Stimulated activated CD4-positive, alpha-beta T cell treated with anti-CD3 and anti-CD28 coated beads, Interleukin-1b, Interleukin-23, amount 100 ng/mL, for 48 hours (primary cell): ENCODE measurements around the gene GNG2.

Experiments
- DNase-seq: peaks from one replicate; pipeline ENCODE4 v3.0.0-alpha.2; 2020

GNG2 gene

DNA sequence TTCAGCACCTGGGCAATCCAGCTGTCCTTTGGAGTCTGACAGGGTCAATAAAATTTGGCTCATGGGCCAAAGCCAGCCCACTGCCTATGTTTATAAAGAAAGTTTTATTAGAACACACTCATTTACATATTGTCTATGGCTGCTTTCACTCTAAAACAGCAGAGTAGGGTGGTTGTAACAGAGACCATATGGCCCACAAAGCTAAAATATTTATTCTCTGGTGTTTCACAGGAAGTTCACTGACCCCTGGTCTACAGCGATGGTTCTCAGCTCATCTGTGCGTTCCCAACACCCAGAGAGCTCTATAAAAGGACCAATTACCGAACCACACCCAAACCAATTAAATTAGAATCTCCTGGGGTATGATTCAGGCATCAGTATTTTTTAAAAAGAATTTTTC lies 91.2 kb downstream of the GNG2 start:
- DNase-seq: no peak

DNA sequence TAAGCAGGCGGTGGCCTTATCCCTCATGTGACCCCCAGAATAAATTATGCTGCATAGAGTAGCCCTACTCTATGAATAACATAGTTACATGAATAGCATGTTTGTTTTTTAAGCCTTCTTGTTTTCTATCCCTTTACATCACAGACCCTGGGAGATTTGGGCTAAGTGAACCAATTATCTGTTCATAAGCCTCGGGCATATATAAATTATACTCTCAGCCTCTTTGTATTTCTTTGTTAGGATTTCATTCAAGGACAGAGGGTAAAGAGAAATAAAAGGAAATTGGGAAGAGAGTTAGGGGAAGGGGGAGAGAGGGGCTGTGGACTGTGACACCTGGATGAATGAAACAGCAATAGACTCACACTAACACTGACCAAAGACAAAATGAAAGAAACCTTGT lies 93.6 kb downstream of the GNG2 start:
- DNase-seq: no peak

DNA sequence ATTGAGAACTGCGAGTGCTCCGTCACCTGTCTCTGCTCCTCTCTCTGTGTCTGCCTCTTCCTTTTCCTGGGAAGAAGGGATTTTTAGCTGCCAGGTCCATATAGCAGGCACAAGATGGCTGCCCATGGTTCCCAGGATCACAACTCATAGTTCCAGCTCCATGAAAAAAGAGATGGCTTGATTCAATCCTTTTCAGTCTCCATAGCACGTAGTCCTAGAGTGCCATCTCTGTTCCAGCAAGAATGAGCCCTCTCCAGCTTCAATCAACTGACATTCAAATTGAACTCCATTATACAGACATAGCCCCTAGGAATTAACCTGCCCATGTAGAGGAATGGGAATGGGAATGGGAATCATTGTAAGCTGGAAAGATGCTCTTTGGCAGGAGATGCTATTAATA lies 94.2 kb downstream of the GNG2 start:
- no peak for DNase-seq

DNA sequence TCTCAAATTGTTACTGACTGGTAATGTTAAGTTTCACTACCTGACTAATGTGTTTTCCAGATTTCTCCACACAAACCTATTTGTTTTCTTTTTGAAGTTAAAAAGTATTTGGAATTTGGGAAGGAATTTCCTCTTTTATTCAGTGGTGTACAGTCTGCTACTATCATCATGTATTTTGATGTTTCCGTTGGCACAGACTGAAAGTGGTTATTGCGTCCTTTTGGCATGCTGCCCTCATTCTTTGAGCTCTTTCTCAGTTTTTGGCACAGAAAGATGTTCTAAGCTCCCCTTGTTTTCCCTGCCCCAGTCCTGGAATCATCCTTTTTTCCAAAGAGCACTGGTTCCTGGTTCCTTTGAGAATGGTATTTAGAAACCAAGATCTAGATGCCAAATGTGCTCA lies 97.5 kb downstream of the GNG2 start:
- DNase-seq: no peak

DNA sequence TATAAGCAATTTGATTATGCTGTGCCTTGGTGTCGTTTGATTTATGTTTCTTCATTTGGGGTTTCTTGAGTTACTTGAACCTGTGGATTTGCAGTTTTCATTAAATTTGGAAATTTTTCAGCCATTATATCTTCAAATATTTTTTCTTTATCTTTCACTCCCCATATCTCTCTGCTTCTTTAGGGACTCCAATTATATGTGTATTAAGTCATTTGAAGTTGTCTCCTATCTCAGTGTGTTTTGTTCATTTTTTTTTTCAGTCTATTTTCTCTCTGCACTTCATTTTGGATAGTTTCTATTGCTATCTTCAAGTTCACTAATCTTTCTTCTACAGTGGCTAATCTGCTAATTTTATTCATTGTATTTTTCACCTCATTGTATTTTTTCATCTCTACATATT lies 99.5 kb downstream of the GNG2 start:
- no peak for DNase-seq

DNA sequence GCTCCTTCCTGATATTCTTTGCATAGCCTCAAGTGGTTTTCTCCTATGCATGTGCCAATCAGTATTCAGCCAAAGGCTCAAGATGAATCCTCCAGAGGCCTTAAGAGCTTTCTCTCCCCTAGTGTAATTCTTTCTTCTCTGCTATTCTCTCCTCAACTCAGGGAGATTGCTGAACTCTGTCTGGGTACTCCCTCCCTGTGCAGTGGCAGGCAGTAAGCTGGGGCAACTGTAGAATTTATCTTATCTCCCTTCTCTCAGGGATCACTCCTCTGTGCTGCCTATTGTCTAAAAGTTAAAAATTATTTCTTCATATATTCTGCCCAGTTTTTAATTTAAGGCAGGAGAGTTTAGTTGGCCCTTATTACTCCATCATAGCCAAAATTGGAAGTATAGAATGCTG lies 100.5 kb downstream of the GNG2 start:
- DNase-seq: no peak

DNA sequence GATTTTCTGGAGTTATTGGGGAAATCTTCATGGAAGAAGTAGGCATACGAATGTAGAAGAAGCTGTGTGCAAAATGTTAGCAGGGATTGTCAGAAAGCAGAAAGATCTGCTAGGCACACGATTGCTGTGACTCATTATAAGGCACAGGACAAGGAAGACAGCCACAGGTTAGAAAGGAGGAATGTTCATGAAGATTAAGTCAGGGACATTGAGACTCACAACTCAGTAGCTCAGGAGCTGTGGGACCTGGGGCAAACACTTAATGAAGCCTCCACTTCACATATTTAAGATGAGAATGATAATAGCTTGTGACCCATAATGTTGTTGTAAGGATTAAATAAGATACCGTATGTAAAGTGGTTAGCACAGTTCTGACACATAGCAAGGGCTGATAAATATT lies 102.3 kb downstream of the GNG2 start:
- no peak for DNase-seq

DNA sequence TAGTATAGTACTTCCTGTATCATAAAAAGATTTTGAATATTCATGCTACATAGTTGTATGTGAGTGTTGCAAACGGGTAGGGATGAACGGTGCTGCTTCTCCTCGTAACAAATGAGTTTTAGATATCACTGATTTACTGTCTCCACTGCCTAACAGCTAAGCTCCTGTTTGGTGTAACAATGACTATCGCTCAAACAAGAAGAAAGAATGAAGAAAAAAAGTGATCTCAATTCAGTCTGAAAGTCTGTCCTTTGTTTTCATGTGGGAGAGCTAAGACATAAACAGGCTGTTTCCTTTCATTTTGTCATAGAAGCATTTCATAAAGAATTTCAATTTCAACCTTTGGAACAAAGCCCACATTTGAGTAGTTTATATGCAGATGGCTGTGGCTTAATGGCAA lies 102.9 kb downstream of the GNG2 start:
- DNase-seq: no peak

DNA sequence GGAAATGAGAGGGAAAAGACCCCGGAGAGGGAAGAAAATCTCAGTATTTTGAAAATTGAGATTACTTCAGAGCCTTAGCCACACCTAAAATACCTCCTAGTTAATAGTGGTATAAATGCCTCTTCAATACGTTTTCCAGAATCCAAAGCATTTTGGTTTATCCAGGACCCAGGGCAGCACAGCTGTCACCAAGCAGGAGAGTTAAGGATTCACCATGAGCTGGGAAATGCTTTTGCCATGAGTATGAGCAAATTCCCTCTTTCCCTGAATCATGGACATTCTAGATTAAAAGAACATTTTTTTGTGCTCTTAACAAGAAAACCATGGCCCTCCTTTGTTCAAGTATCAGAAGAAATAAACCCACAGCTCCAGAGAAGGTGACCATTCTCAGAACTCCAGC lies 107.1 kb downstream of the GNG2 start:
- DNase-seq: no peak

DNA sequence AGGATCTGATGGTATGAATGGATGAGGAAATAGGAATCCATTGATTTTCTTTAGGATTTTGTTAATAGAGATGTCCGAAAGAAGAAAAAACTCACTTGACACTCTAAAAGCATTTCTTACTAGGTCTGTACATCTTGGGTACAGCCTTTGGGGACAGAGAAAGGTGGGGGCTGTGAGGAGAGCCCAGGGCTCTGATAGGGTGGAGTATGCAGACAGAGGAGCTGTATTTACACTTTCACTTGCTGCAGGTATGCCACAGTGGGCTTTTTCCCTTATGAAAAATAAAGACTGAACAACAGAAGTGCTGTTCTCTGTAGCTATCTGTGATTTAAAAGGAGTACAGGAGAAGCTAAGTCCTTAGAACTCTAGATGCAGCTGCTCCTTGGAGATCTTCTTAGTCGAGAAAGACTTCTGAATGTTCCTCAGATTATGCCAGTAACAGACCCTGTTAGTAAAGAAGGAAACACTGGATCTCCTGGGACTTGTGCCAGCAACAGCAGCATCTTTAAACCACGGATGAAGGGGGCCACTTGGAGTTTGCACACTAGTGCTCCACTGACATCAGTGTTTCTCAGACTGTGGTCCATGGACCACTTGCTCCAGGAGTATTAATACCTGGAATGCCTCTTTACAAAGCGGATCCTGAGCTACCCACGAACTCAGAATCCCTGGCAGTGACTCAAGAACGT lies 109.6 kb downstream of the GNG2 start:
- DNase-seq: no peak

DNA sequence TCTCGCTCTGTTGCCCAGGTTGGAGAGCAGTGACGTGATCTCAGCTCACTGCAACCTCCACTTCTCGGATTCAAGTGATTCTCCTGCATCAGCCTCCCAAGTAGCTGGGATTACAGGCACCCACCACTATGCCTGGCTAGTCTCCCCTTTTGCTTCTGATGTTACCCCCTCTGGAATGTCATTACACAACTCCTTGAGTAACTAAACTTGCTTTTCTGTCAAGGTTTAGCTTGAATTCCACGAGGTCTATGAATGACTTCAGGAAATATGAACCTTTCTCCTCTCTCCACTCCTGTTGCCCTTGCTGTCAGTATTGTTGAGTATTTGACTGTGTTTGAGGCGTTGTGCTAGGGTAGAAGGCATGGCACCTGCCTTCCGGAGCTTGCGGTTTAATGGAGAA lies 112.2 kb downstream of the GNG2 start:
- DNase-seq: no peak

DNA sequence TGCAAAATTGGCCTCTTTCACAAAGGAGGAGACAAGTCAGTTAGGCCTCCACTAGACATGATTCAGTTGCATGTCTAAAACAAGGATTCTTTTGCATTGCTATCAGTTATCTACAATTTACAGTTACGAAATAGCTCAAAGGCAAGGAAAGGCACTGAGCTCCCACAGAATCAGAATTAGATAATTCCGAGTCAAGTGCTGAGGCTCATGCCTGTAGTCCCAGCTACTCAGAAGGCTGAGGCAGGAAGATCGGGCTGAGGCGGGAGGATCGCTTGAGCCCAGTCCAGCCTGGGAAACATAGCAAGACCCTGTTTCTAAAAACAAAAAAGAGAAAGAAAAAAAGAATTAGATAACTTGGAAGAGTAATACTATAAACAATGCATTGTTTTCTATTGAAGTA lies 116.7 kb downstream of the GNG2 start:
- no peak for DNase-seq

DNA sequence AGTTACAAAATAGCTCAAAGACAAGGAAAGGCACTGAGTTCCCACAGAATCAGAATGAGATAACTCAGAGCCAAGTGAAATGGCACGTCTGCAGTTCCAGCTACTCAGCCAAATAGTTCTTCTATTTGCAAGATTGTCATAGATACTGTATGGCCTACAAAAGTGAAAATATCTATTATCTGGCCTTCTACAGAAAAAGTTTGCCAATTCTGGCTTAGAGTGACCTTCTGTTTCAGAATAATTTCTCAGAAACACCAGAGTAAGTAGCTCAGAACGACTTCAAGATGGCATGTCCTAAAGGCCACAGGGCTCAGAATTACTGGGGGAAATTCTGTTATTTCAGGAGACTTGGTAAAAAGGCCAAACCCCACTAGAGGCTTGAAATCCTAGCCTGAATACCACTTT lies 118.3 kb downstream of the GNG2 start:
- DNase-seq: no peak

DNA sequence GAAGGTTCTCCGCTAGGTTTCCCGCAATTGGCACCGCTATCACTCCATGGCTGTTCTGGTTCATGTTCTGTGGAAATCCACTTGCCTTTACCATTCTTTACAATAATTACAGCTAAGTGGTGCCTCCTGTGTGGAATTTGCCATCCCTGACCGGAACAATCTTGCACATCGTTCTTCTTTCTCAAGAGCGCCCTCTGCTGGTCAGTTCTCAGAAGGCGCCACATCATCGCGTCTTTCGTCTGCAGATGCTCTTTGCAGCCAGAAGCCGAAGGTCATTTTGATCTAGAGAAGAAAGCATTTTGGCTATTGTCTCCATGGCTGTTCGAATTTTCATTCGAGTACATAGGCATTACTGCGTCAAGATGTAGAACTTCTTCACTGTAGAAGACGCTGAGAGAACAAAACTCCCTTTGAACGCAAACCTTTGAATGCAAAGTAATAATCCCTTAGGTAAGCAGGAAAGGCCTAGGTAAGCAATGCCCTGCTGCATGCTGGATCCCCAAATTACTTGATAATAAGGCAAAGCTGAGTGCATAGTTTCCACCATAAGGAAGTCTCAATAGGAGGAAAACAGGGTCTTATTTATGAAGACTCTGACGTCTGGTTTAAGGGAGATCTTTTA lies 118.8 kb downstream of the GNG2 start:
- peak; percentile 78 for DNase-seq

DNA sequence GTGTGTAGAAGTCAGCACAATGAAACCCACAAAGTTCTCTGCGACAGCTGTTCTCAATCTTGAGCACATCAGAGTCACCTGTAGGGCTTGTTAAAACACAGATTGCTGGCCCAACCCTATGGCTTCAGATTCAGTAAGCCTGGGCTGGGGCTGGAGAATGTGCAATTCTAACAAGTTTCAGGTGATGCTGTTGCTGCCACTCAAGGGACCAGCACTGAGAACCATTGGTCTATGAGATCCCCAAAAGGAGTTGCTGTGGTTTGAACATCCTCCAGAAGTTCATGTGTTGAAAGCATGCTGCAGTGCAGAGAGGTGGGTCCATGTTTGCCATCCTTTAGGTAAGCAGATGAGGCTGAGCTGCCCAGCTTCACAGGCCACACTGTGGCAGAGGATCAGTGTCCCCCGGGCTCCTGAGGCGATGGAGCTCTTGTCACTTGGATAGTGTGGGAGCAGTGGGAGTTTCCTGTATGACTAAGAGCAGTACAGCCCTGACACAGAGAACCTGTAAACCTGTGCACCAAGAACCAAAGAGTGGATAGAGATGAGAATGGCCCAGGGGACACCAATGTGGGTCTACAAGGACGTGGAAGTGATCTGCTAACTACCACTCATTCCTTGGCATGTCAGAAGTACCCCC lies 120.9 kb downstream of the GNG2 start:
- DNase-seq: no peak

DNA sequence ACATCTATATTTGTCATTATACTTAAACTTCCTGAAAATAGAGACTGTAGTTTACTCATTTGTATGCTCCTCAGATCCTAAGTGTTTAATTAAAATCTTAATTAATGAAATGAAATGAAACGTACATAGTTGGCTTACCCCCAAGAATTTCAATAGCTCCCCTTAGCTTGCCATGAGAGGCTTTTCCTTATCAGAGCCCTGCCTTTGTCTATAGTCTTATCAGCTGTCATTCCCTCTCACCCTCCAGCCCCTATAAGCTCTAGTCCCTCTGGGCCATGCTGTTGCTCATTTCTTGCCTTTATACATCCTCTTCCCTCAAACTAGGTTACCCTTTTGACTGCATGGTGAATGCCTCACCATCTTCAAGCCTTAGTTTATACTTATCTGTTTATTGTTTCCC lies 127.8 kb downstream of the GNG2 start:
- DNase-seq: no peak

DNA sequence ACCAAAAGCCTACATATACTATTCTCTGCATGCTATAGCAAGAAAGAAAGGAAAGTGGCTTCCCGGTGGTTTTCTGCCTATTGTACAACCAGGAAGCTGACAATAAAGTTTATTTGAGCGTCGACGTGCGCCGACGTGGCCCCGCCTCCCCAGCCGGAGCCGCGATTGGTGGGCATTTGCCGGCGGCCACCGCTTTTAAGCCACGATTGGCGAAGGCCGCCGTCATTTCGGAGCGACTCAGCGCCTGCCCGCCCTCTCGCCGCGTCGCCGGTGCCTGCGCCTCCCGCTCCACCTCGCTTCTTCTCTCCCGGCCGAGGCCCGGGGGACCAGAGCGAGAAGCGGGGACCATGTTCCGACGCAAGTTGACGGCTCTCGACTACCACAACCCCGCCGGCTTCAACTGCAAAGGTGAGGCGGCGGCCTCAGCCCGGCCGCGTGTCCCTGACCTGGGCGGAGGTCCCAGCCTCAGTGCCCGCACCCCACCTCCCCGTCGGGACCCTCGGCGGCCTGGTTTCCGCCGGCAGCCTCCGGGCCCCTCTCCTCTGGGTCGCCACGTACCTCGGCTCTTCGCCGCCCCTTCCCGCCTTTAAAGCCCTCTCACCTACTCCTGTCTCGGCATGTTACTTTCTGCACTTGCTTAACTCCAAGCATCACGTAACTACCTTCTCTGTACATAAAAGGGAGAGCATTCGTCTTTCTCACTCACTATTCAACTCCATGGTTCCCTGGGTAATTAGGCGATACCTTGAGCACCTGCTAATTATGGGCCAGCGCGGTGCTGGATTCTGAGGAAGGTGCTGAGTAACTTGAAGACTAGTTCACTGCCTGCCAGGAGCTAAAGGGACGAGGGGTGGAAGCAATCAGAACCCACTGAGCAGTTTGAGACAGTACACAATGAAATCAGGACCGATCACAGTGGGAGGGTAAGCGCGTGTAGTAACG lies 129.2 kb downstream of the GNG2 start, which contains the start of gene RTRAF:
TSS of gene RTRAF (plus strand) at position 254 of the 942 bp plus-strand sequence. CDS start at position 348, 94 bp downstream.
- DNase-seq: peak; percentile 92

DNA sequence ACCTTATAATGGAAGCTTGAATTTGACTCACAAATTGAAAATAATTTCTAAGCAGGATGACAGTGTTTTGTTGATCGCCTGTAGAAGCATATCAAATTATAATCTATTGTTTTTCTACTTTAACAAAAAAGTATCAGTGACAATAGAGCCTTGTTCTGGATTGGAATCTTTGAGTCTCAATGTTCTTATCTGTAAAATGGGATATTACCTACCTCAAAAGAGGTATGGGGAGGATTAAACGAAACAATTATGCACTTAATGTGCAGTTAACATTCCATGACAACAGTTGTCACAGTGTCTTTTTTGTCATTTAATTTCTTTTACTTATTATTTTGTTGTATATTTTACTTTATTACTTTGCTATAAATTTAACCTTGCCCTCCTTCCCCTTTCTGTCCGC lies 130.1 kb downstream of the GNG2 start:
- DNase-seq: no peak

DNA sequence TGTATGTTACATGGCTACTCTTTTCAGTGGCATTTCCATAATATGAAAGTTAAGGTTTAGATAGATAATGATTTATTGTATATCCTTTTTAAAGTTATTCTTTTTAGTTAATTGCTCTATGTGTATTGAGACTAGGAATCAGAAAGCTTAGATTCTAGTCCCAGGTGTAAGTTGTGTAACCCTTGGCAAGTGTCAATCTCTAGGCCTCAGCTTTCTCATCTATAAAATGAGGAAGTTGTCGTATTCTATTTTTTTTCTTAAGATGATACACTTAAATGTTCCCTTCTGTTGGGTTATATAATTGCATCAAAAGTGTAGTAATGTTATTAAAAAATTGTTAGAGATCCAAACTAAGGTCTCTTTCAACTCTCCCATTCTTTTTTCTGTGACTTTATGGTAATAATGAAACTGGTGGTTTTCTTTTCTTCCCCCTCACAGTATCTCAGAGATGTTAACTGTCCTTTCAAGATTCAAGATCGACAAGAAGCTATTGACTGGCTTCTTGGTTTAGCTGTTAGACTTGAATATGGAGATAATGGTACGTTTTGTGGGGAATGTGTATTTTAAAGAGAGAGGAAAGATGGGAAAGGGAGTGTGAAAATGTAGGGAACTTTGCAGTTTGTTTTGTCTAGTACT lies 133.0 kb downstream of the GNG2 start:
- no peak for DNase-seq

DNA sequence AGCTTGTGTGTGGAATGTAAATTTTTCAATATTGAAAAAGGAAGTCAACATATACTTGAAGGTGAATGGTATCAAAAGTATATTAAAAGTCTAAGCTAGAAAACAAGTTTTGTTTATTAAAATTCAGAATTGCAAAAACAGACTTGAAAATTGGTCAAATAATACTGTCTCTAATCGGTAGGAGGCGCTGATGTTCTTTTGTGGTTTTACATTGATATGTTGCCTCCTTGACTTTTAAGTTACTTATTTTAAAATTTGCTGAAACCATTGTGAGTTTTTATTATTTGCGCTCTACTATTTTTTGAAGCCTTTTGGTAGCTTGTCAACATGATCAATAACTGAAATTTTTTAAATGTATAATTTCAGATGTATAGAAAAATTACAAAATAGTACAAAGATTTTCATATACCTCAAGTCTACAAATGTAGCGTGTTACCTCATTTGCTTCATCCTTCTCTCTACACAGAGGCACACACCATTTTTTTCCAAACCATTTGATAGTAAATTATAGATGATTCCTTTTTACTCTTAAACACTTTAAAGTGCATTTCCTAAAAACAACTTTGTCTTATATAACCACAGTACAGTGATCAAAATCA lies 135.8 kb downstream of the GNG2 start:
- DNase-seq: no peak

DNA sequence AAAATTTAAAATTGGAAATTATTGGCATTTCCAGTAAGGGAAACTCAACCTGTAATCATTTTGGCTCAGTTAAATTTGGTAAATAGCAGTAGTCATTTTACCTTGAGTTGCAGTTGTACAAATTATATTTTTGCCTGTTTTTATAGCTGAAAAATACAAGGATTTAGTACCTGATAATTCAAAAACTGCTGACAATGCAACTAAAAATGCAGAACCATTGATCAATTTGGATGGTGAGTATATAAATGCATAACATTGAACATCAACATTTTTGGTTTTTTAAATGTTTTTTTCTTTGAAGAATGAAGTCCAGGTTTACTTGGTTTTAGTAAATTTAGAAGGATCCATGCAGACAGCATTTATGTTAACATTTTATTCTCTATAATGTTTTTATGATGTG lies 137.9 kb downstream of the GNG2 start:
- DNase-seq: no peak

DNA sequence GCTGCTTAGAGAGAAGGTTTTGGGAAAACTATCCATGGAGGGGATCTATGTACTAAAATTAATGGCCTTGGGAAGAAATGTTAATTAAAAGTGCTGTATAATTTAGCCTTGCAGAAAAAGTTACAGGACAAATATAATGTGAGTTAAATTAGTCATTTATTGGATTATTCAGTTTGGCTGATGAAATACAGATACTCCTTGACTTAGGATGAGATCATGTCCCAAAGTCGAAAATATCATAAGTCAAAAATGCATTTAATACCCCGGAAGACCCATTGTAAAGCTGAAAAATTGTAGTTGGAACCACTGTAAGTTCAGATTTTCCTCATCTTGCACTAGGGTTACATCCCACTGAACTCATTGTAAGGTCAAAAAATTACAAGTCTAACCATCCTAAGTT lies 138.7 kb downstream of the GNG2 start:
- no peak for DNase-seq
